Activated CD4-positive, CD25-positive, alpha-beta regulatory T cell treated with anti-CD3 and anti-CD28 coated beads, Interleukin-2, amount 50 U/mL, for 16 hours (primary cell): ENCODE measurements around the gene CFTR.
"Not testable (repeated sequence)": the region's sequence is repeated elsewhere in the genome, so short reads cannot be mapped to it uniquely, and the experiment has no call there.

Experiments used
- DNase-seq: peaks from one replicate; pipeline ENCODE4 v3.0.0-alpha.2; 2020; ENCODE audit warnings: low read depth, low spot score

CFTR gene

DNA sequence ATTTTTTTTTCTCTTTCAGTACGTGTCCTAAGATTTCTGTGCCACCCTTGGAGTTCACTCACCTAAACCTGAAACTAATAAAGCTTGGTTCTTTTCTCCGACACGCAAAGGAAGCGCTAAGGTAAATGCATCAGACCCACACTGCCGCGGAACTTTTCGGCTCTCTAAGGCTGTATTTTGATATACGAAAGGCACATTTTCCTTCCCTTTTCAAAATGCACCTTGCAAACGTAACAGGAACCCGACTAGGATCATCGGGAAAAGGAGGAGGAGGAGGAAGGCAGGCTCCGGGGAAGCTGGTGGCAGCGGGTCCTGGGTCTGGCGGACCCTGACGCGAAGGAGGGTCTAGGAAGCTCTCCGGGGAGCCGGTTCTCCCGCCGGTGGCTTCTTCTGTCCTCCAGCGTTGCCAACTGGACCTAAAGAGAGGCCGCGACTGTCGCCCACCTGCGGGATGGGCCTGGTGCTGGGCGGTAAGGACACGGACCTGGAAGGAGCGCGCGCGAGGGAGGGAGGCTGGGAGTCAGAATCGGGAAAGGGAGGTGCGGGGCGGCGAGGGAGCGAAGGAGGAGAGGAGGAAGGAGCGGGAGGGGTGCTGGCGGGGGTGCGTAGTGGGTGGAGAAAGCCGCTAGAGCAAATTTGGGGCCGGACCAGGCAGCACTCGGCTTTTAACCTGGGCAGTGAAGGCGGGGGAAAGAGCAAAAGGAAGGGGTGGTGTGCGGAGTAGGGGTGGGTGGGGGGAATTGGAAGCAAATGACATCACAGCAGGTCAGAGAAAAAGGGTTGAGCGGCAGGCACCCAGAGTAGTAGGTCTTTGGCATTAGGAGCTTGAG, at the start of gene CFTR:
Gene CFTR (plus strand): TSS at position 801 of the 830 bp plus-strand sequence. CDS start 70 bp downstream, outside the sequence.
- no peak for DNase-seq

DNA sequence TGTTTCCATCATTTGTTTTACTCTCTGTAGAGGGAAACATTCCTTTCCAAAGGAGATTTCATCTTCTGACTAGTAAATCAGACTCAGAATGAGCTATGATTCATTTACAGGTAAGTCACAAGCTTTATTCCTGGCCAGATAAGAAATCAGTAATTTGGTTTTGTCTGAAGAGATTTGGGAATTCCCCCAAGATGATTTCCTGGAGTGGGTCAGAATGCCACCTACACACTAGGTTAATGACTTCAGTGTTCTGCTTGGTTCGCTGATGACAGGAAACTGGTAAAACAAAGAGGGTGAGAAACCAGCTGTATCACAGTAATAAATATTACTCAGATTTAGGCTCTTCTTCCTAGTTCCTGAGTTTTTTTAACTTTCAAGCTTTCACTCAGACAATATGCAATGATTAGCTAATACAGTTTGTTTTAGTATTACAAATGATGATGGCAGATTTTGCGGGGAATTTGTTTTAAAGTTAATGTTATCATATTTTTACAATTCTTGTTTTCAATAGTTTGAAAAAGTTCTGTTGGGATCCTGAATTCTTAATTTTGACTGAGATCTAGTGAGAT, 44.3 kb upstream of the CFTR start:
- no peak for DNase-seq

DNA sequence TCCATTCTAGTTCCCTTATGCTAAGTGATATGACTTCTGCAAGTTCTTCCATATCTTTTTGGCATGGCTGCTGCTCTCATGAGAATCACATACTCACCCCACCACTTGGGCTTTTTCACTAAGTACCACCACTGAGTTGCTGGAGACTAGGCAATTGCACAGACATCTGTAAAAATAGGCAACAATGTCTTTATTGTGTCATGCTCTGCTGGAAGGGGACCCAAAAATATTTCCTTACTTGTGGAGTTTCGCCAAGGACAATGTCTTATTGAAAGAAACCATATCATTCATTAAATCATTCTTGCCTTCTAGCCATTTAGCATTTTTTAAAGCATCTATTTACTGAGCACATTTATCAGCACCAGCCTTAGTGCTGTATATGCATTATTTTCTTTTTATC, 35.2 kb upstream of the CFTR start:
- DNase-seq: no peak

DNA sequence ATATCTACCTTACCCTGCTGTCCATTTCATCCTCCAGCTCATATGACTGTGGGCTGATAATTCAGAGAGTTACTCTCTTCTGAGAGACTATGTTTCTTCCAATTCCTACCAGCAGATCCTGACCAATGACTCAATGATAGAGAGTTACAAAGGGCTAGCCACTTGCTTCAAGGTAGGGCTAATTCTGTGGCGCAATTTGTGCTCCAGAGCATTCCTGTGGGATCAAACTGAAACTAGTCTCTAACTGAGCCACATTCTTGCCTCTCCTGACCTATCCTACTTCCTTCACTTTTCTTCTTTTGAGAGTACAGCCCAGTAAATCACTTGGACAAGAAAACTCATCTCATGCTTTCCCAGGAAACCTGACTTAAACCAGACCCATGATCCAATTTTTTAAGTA, 34.6 kb upstream of the CFTR start:
- DNase-seq: no peak

DNA sequence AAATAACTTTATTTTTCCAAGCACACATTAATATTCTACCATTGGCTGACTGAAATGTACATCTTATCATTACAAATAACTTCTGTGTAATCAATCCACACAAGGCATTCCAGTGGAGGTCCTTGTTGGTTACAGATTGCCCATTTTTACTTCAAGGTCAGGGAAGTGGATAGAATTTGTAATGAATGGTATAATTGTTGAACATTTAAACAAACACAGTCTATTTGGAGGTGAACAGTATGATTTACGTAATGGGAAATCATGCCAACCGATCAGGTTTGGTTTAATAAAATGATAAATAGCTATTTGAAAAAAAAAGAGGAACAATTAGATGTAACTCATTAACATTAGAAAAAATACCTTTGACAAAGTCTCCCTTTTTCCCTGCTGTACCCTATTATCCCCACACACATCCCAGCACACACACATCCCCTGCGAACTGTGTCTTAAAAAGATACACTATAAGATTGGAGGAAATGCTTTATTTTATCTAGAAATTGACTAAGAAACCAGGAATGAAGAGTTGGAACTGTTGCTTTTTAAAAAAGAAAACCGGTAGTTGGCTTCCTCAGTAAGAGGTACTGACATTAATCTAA, 33.5 kb upstream of the CFTR start:
- DNase-seq: no peak

DNA sequence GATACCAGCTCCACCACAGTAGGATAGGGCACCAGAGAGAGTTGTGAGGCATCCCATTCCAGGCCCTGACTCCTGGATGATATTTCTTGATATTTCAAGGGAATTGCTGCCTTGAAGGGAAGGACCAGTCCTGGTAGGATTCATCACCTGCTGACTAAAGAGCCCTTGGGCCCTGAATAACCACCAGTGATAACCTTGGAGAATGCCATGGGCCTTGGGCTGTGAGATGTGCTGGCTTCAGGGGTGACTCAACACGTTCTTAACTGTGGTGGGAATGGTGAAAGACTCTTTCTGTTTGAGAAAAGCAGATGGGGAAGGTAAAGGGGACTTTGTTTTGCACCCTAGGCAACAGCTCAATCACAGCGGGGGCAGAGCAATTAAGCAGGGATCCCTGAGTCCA, 31.2 kb upstream of the CFTR start:
- DNase-seq: no peak

DNA sequence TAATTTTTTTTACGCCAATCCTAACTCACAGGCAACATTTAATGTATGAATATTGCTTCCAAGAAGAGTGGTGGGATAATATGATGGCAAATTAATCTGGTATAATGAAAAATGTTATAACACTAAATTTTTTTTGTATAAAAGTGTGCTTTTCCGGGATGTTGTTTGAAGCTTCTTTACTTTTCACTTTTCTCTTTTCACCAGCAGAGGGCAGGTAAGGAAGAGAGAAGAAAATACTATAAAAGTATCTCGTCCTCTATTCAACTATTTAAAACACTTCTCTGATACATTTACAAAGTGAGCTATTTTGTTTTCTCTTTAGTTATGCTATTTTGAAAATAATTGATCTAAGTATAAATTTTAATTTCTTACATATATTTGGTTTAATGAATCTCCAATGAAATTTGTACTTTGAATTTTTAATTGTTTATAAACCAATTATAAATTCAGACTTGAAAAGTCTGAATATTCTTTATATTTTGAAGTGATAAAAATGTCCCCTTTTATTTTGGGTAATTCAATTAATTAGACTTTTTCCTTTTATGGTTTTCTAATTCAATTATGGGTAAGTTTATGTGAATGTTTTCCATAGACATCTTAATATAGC, 20.7 kb upstream of the CFTR start:
- no peak for DNase-seq

DNA sequence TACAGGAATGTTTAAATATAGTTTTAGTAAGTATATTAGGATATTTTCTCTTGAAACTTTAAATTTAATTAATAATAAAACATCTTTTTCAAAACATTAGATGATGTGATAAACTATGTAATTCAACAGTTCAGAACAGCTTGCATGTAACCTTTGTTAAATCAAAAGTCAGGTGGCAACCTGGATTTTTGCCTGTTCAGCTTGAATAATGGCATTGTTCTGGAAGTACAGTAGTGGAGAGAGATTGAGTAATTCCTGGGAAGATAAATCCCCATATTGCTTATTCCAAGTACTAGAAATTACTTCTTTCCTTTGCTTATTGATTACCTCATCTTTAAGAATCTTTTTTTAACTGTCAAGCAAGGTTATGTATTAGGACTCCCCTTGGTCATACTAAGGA, 20.1 kb upstream of the CFTR start:
- DNase-seq: no peak

DNA sequence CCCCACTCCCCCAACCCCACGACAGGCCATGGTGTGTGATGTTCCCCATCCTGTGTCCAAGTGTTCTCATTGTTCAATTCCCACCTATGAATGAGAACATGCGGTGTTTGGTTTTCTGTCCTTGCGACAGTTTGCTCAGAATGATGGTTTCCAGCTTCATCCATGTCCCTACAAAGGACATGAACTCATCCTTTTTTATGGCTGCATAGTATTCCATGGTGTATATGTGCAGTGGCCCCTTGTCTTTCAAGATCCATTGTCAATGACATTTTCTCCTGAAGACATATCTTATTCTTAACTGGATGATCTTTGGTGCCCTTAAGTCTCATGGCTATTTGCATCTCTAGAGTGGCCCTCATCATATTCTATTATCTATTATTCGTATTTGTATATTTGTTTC, 19.0 kb upstream of the CFTR start:
- DNase-seq: not testable (repeated sequence)

DNA sequence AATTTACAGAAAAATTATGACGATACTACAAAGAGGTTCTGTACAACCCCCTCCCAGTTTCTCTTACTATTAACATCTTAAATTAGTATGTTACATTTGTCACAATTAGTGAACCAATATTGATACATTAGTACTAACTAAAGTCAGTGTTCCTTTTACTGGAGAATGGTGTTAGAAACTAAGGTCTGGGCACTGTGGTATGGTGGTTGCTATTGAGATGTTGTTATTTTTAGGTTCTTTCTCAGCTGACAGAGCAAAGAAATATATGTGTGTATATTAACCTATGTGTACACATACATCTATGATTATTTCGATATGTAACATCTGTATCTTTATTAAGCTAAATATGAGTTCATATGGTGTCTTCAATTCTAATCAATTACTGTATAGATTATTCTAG, 11.7 kb upstream of the CFTR start:
- no peak for DNase-seq

DNA sequence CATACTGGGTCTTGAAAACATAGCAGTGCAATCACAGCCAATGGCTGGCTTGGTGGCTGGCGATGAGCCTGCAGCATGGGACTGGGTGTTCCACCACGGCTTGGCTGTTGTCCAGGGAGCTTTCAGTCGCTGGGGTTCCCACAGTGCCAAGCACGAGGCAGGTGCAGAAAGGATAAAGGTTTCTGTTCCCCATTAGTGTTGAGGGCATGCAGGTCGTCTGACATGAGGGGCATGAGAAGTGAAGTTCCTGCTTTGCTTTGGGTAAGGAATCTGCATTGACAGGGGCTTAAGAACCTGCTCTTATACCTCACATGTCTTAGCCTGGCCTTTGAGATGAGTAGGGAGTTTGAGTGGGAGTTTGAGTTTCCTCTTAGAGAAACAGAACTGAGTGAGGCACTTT, 9.0 kb upstream of the CFTR start:
- DNase-seq: no peak

DNA sequence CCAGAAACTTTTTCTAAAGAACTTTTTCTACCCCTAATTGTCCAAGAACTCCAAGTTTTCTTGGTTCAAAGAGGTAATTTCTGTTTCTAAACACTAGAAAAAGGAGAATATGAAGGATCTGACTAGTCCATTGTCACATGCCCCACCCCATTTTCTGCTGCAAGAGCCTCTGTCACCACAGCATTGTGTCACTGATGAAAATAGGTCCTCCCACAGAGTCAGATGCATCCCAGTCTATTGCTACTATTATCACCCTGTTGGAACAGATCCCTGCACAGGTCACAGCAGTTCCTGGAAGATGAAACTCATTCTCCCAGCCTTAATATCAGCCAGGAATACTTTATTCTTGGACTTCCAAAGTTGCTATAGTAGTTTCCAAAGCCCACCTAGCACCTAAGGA, 7.5 kb upstream of the CFTR start:
- DNase-seq: no peak

DNA sequence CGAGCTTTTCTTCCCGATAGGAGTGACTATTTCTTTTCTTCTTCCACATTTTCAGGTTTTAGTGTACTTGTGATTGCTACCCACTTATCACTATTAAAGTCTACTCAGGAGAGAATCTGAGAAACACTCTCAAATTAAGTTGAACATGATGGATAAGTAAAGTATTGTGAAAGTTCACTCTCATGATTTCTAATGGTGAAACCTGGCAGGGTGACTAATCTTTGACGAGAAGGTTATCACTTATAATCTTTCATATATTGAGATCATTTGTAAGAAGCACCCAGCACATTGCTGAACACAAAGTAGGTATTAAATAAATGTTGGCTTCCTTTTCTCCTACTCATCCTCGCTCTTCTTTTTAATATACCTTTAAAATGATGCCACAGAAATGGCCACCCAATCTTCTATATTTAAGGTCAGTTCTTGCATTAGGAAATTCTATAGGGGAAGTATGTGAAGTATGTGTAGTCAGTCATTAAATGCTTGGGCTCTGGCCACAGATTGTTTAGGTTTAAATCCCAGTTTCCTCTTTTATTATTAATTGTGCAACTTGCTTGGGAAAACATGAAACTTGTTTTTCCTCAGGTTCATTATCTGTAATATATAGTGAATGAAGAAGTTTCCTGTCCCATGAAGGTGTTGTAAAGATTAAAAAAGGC, 3.1 kb upstream of the CFTR start:
- no peak for DNase-seq

DNA sequence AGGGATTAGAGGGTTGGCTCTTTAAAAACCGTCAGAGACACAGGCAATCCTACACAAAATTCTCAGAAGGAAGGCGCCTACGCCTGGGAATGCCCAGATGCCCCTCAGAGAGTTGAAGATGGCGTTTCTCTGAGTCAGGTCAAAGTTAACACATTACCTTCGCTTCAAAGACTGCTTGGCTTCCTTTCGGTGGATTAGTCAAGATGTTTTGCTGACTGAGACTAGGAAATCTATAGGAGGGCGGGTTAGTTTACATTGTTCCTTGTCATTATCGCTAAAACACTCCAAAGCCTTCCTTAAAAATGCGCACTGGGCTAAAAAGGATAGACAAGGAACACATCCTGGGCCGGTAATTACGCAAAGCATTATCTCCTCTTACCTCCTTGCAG, 995 bp upstream of the CFTR start:
- no peak for DNase-seq

DNA sequence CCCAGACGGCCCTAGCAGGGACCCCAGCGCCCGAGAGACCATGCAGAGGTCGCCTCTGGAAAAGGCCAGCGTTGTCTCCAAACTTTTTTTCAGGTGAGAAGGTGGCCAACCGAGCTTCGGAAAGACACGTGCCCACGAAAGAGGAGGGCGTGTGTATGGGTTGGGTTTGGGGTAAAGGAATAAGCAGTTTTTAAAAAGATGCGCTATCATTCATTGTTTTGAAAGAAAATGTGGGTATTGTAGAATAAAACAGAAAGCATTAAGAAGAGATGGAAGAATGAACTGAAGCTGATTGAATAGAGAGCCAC, 184 bp downstream of the CFTR start:
- DNase-seq: no peak

DNA sequence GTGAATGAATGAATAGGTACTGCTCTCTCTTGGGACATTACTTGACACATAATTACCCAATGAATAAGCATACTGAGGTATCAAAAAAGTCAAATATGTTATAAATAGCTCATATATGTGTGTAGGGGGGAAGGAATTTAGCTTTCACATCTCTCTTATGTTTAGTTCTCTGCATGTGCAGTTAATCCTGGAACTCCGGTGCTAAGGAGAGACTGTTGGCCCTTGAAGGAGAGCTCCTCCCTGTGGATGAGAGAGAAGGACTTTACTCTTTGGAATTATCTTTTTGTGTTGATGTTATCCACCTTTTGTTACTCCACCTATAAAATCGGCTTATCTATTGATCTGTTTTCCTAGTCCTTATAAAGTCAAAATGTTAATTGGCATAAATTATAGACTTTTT, 1.2 kb downstream of the CFTR start:
- DNase-seq: no peak

DNA sequence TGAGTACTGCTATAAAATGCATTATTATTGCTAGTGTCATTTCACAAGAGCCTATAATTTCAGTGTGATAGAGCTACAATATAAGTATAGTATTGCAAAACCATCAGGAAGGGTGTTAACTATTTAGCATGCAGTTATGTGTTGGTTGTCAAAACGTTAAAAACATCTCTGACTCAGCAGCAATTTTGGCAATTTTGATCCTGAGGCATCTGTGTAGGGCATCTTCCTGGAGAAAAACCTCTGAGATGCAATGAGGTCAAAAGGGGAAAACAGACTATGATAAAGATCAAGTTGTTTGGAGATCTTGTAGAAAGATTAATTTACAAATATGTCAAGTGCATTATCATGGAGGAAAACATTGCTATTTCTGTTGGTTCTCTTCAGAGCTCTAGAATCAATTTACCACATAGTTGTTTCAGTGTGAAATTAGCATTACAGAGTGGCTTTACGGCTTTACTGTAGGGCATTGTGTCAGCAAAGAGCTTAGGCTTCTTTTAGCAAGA, 5.3 kb downstream of the CFTR start:
- no peak for DNase-seq

DNA sequence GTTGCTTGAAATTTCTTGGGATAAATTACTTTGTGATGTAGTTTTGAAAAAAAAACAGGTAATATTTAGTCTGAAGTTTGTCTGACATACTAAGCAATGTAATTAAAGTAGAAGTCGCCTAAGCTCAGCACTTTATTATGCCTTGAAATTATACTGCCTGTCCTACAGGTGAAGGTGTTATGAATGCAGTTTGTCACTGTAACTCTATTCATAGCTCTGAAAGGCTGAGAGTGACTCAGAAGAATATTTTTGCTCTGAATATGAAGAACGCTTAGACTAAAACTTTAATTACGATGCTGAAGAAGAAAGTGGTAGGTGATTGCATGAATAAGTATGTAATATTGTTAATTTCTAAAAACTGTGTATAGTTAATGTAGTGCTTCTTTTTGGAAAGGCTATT, 9.2 kb downstream of the CFTR start:
- DNase-seq: no peak

DNA sequence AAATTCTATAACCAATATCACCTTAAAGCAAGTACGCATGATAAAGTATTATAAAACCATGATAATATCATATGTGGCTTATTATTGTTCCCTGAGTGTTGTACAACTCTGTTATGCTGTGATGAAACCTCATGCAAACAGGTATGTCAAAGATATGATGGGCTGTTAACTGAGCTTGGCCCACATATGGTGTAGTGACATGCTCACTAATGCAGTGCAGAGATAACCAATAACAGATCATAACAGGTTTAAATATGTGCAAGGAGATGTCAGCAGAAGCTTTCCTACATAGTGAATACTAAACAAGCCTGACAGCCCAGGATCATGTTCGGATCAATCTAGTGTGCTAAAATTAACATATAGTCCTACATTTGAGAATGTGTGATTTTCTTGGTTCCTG, 9.6 kb downstream of the CFTR start:
- DNase-seq: no peak

DNA sequence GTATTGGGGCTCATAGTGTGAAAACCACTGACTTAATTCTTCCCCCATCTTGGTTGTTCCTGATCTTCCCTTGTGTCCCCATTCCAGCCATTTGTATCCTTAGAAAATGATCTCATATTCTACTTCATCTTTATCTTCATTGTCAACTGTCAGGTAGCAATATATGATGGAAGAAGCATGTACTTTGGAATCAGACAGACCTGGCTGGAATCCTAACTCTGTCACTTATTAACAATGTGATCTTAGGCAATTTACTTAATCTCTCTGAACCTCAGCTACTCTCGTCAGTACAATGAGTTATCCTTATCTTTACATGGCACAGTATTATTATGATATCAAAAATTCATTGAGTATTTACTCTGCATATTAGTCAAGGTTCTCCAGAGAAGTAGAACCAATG, 10.1 kb downstream of the CFTR start:
- no peak for DNase-seq

DNA sequence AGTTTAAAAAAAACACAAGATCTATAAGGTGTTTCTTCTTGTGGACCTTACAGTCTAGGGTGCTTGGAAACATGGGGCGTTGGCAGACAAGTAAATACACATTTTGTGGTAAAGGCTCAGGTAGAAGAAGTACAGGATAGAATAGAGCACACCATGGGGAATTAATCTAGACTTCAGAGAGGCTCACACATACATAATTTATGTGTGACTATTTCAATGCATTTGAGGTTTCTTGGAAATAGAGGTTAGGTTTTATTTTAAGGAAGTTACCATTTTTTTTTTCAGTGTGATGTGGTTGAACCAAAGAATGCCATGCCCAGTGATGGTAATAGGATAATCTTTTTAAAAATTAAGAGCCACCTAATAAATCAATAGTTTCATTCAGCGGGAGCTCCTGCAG, 12.8 kb downstream of the CFTR start:
- no peak for DNase-seq

DNA sequence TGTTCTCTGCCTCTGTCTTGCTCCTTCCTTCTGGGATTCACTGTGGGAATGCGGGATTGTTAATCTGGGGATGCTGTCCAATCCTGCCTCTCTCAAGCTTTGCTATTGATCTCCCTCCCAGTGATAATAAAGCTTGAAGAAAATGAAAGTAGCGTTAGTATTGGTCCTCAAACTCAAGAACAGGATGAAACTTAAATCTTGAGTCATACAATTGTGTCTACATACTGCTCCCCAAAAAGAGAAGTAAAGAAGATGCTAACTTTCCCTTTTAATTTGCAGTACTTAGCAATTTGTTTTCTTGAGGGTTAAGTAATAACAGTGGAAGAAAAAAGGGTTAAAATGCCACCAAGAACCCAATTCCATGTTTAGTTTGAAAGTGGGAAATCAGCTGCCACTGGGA, 13.6 kb downstream of the CFTR start:
- no peak for DNase-seq
